ENCODE results near the gene OSBPL2.

Gene OSBPL2

GRCh38 chr20:62316331-62317166 is 78.2 kb downstream of the OSBPL2 start:
- no peak for DNase-seq

GRCh38 chr20:62317167-62317655 is 78.9 kb downstream of the OSBPL2 start:
- DNase-seq = no peak

GRCh38 chr20:62318400-62319345 is 80.4 kb downstream of the OSBPL2 start:
- DNase-seq = no peak

- DNase-seq = no peak
These were observed 81.1 kb downstream of the OSBPL2 start for GRCh38 chr20:62319346-62319909.

- no peak for DNase-seq
These were observed 82.4 kb downstream of the OSBPL2 start for GRCh38 chr20:62320581-62321354.

- no peak for DNase-seq
These were observed 83.2 kb downstream of the OSBPL2 start for GRCh38 chr20:62321521-62321948.

- no peak for DNase-seq
These were observed 83.7 kb downstream of the OSBPL2 start for GRCh38 chr20:62321975-62322374.

- no peak for DNase-seq
These were observed 84.2 kb downstream of the OSBPL2 start for GRCh38 chr20:62322492-62323041.

- DNase-seq = no peak
These were observed 85.0 kb downstream of the OSBPL2 start for GRCh38 chr20:62323146-62323979.

GRCh38 chr20:62323980-62324906 is 85.9 kb downstream of the OSBPL2 start:
- no peak for DNase-seq

- DNase-seq = no peak
These were observed 87.0 kb downstream of the OSBPL2 start for GRCh38 chr20:62325172-62325905.

- DNase-seq = no peak
These were observed 88.2 kb downstream of the OSBPL2 start for GRCh38 chr20:62326559-62326958.

- DNase-seq = no peak
These were observed 88.8 kb downstream of the OSBPL2 start for GRCh38 chr20:62326959-62327725.

- DNase-seq = no peak
These were observed 89.6 kb downstream of the OSBPL2 start for GRCh38 chr20:62327726-62328495.

GRCh38 chr20:62328684-62329388 is 90.5 kb downstream of the OSBPL2 start:
- no peak for DNase-seq

GRCh38 chr20:62329389-62330377 is 91.4 kb downstream of the OSBPL2 start:
- DNase-seq = no peak
